DND-41 (cell line): ENCODE results near the gene RABGAP1.

Experiments
- CTCF ChIP-seq: IDR thresholded peaks from 2 replicates; pipeline ENCODE4 v1.5.1; 2012; ENCODE audit warnings: borderline replicate concordance, low read length, moderate library complexity, mild to moderate bottlenecking; ENCODE audit not compliant: poor library complexity, severe bottlenecking; ENCODE audit errors: extremely low read depth
- EZH2 ChIP-seq: IDR thresholded peaks from 3 replicates; pipeline ENCODE4 v1.6.1; 2012; ENCODE audit warnings: borderline replicate concordance, low read depth, mild to moderate bottlenecking, moderate library complexity, low read length, inconsistent platforms; ENCODE audit not compliant: severe bottlenecking

- no peak for TF ChIP-seq CTCF
- no peak for TF ChIP-seq EZH2
Measured at GRCh38 chr9:123062351-123063176, 121.7 kb downstream of the RABGAP1 start.
